ENCODE results near the gene ITGB4.
"Not testable (repeated sequence)": the region's sequence is repeated elsewhere in the genome, so short reads cannot be mapped to it uniquely, and the experiment has no call there.

Gene ITGB4

DNA sequence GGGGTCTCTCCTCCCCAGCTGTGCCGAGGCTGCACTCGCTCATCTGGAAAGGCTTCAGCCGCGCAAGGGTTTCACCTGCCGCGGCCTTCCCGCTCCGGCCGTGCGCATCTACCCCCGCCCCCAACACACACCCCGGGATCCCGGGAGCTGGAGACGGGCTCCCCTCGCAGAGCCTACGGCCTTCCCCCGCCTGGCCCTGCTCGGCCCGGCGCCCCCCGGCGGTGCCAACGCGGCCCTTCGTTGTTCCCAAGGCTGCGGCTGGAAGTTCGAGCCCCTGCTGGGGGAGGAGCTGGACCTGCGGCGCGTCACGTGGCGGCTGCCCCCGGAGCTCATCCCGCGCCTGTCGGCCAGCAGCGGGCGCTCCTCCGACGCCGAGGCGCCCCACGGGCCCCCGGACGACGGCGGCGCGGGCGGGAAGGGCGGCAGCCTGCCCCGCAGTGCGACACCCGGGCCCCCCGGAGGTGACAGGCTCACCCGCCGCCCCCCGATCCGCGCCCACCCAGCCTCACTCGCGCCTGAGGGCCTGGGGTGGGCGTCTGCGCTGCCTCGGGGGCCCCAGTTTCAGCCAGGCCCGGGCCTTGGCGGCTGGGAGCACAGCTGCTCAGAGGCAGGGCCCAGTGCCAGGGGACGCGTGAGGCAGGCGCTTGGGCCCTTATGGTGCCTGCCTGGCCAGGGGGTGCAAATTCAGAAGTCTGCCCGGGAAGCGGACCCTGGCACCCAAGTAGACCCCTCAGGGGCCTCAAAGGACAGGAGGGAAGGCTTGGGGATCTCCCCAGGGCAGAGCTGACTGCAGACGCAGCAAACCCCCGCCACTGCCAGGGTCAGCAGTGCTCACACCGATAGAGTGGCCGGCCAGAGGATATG, 32.5 kb downstream of the ITGB4 start:
- DNase-seq: peak; percentile 49 to 72

DNA sequence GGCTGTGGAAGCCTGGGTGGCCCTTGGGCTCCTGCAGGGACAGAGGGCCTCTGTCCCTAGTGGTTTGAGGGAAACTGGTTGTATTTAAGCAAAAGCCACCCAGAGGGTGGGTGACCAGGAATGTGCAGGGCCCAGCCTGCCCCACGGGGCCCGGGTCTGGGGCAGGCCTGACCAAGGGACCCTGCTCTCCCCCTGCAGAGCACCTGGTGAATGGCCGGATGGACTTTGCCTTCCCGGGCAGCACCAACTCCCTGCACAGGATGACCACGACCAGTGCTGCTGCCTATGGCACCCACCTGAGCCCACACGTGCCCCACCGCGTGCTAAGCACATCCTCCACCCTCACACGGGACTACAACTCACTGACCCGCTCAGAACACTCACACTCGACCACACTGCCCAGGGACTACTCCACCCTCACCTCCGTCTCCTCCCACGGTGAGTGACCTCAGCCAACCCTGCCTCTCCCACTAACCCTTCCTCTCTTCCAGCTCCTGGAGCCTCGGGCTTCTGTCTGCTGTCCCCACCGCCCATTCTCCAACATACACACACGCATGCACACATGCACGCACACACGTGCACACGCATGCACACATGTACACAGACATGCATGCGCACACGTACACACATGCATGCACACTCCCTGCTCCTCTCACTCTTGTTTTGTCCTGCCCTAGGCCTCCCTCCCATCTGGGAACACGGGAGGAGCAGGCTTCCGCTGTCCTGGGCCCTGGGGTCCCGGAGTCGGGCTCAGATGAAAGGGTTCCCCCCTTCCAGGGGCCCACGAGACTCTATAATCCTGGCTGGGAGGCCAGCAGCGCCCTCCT, 33.3 kb downstream of the ITGB4 start:
- DNase-seq: peak; percentile 43 to 75

DNA sequence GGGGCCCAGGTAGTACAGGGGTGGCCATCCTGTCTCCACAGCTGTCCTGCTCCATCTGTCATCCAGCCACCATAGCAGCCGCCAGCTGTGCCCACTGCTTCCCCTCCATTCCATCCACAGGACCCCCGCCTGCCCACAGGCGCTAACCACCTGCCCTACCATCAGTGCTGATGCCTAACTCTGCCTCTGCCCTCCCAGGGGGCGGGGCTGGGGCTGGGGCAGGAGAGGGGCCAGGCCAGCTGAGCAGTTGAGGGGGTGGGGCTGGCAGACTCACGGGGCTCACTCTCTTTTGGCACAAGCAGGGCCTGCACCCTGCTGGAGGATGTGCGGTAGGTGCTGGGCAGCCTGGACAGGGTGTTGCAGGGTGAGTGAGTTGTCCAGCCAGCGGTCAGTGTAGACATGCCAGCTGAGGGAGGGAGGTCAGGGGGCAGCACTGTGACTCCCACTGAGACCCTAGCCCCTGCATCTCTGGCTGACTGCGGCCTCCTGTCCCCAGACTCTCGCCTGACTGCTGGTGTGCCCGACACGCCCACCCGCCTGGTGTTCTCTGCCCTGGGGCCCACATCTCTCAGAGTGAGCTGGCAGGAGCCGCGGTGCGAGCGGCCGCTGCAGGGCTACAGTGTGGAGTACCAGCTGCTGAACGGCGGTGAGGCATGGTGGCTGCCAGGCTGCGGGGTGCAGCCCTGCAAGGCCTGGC, 34.1 kb downstream of the ITGB4 start:
- DNase-seq: peak in 1 of 2 donors; percentile 18

DNA sequence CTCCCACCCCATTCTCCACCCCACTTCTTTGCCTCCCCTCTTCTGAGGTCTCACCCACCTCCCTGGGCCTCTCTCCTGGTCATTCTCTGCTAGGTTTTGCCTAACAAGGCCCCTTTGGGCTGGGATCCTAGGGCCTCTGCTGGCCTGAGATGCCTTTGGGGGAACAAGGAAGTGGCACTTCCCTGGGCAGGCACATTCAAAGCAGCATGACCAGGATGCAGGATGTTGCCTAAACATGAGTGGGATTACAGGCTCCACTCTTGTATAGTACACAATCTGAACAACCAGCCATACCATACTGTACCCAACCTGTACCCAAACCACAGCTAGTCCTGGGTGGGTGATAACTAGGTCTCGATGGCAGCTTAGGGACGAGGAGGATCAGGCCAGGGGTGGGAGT, 34.7 kb downstream of the ITGB4 start:
- DNase-seq: peak; percentile 79 to 89

DNA sequence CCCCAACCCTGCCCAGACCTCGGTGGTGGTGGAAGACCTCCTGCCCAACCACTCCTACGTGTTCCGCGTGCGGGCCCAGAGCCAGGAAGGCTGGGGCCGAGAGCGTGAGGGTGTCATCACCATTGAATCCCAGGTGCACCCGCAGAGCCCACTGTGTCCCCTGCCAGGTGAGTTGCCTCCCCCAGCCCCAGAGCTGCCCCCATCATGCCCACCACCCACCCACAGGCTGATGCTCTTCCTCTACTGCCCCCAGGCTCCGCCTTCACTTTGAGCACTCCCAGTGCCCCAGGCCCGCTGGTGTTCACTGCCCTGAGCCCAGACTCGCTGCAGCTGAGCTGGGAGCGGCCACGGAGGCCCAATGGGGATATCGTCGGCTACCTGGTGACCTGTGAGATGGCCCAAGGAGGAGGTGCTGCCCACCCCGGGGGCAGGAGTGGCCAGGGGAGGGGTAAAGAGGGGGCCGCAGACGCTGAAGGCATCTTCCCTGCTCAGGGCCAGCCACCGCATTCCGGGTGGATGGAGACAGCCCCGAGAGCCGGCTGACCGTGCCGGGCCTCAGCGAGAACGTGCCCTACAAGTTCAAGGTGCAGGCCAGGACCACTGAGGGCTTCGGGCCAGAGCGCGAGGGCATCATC, 35.3 kb downstream of the ITGB4 start:
- DNase-seq: no peak

DNA sequence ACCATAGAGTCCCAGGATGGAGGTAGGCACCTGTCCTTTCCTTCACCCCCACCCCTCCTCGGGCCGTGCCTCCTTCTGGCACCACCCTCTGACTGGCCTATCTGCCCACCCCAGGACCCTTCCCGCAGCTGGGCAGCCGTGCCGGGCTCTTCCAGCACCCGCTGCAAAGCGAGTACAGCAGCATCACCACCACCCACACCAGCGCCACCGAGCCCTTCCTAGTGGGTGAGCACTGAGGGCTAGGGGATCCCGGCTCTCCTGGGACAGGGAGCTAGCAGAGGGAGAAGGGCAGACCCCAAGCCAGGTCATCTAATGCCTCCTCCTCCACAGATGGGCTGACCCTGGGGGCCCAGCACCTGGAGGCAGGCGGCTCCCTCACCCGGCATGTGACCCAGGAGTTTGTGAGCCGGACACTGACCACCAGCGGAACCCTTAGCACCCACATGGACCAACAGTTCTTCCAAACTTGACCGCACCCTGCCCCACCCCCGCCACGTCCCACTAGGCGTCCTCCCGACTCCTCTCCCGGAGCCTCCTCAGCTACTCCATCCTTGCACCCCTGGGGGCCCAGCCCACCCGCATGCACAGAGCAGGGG, 35.9 kb downstream of the ITGB4 start:
- no peak for DNase-seq

DNA sequence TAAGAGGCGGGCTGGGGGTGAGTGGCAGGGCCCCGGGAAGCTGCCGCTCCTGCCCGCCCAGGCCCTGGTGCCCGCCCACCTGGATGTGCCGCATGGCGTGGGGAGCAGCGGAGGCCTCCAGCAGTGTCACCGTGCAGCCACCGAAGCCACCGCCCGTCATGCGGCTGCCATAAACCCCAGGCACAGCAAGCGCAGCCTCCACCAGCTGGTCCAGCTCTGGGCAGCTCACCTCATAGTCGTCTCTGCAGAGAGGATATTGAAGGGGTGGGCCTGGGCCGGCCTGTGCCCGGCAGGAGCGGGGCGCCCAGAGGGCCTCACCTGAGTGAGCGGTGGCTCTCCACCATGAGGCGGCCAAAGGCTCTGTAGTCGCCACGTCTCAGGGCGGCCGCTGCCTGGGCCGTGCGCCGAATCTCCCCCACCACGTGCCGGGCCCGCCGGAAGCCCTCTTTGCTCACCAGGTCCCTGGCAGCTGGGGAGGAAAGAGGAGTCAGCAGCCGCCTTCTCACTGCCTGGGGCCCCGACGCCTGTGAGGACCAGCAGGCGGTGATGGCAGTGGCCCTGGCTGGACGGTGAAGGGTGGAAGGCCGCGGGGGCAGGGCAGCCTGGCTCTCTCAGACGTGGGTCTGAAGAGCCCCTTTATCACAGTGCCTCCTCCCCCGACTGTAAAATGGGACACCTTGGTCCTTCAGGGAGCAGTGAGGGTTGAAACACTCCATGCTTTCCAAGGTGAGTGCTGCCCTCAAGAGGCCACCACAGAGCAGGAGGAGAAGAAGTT, 37.1 kb downstream of the ITGB4 start:
- DNase-seq: no peak

DNA sequence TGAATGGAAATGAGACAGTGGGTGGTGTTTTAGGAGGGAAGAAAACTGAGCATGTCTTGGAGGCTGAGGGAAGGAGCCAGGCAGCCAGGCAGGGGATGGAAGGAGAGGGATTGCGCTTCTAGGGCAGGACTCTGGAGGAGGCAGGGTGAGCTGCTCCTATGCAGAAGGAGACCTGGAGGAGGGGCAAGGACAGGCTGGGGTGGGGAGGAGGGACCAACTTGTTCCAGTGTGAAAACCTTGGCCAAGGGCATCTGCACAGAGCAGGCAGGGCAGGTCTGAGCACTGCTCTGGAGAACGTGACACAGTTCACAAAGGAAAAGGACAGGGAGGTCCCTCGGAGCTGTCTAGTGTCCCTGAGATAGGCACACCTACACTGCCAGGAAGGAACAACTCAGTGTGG, 38.2 kb downstream of the ITGB4 start:
- DNase-seq: no peak

DNA sequence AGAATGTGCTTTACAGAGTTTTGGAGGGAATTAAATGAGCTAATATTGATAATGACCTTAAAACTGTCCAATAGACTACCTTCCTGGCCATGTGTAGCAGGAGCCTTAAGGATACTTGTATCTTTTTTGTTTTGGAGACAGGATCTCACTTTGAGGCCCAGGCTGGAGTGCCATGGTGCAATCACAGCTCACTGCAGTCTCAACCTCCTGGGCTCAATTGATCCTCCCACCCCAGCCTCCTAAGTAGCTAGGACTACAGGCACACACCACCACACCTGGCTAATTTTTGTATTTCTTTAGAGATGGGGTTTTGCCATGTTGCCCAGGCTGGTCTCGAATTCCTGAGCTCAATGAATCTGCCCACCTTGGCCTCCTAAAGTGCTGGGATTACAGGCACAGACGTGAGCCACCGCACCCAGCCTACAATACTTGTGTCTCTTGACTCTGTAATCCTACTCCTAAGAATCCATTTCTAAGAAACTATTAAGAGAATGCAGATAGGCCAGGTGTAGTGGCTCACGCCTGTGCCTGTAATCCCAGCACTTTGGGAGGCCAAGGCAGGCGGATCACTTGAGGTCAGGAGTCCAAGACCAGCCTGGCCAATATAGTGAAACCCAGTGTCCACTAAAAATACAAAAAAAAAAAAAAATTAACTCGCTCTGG, 38.9 kb downstream of the ITGB4 start:
- DNase-seq: not testable (repeated sequence)

DNA sequence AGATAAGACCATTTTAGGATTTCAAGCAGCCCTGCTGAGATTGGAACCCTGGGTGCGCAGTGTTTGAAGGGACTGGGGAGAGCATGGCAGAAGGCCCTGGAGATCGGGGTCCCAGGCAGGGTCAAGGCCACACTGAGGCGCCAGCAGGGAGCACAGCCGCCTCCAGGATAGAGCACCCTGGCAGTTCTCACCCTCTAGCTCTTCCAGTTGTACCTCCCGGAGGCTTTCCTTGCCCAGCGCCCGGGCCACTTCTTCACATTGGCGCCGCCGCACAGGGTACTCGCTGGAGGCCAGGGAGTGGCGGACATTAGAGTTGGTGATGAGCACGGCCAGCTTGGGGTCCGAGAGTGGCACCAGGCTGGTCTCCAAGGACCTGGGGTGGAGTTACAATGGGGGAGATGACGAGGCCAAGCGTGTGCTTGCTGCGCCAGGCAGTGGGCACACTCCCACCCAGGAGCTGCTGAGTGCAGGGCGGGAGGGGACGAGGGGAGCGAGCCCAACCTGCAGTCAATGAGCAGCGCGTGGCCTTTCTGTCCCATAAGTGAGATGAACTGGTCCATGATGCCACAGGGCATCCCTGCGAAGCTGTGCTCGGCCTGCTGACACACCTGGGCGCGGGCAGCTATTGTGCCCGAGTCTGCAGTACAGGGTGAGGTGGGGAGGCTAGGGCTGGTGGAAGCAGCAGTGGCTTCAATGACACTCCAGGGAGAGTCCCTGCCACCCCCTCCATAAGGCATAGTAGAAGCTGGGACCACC, 41.4 kb downstream of the ITGB4 start:
- no peak for DNase-seq

DNA sequence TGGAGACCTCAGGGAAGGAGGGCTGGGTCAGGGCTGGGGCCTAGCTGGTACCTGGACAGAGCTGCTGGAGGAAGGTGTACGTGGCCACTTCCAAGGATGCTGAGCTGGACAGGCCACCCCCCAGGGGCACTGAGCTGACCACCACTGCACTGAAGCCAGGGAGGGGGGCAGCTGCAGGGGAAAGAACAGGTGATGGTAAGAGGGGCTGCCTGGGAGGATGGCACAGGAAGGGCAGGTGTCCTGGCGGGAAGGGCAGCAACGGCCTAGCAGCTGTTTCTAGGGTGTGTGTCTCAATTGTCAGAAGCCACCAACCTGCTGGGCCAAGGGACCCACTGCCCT, 42.0 kb downstream of the ITGB4 start:
- no peak for DNase-seq

DNA sequence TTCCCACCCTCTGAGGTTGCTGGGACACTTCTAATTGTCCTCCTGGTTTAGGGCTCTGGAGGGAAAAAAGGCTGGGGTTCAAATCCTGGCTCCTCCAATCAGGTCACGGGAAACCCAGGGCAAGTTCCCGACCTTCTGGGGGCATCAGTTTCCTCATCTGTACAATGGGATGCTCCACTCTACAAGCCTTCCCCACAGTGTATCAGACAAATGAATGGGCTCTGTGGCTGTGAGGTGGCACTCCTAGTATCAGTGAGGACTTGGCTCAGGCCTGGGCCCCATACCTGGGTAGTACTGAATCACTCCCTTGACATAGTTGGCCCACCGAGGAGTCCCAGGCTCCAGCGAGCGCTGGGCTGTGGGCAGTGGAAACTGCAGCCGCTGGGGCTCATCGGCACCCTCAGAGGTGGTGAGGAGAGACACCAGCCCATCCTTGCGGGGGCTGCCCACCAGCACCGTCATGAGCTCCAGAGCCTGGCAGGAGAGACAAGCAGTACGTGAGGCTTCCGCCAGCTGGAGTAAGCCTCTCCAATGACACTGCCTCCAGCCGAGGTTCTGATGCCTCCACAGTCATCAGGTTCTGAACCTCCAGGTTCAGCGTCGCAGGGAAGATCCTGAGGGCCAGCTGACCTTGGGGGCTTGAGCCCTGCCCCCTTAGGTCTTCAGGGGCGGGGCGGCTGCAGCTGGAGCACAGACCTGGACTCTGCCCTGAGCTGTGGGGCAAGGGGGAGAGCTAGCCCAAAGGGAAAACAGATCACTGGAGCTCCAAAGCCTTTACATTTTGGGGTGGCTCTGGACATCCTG, 42.6 kb downstream of the ITGB4 start:
- no peak for DNase-seq

DNA sequence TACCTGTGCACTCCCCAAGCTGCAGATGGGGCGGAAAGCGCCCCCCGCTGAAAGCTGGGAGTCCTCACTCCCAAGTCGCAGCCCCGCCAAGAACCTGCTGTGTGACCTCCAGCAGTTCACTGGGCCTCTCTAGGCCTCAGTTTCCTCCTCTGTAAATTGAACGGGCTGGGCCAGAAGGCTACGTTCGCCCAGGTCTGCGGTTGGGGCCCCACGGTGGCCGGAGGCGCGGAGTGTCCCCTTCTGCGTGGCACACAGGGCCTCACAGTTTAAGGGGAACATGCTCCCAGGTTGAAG, 43.1 kb downstream of the ITGB4 start:
- no peak for DNase-seq

DNA sequence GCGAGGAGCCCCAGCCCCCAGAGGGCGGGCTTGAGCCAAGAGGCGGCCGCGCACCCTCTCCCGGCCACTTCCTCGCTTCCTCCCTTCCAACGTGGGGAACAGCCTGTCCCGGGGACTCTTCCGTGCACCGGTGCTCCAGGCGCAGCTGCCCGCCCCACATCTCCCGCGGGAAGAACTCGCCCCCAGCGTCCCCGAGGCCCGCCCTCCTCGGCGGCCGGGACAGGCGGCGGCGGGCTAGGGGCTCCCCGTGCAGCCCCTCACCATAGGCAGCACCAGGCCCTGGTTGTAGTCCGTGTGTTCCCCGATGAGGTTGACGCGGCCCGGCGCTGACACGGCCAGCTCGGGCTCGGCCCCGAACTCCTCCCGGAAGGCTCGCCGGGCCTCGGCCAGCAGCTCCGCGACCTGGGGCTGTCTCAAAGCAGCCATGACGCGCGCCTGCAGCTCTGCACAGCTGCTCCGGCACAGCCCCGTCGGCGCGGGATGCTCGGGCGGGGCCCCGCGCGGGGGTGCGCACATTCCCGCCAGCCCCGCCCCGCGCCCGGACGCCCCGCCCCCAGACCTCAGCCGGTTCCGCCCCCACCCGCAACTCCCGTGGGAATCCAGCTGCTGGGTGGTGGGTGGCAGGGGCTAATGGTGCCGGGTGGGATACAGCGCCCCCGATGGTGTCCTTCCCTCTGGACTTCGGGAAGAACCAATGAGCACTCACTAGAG, 43.6 kb downstream of the ITGB4 start, which contains the start of gene GALK1:
GALK1 (minus strand) TSS at position 482 of the 711 bp plus-strand sequence; CDS start at position 426, 56 bp downstream.
- DNase-seq: peak; percentile 76 to 82

DNA sequence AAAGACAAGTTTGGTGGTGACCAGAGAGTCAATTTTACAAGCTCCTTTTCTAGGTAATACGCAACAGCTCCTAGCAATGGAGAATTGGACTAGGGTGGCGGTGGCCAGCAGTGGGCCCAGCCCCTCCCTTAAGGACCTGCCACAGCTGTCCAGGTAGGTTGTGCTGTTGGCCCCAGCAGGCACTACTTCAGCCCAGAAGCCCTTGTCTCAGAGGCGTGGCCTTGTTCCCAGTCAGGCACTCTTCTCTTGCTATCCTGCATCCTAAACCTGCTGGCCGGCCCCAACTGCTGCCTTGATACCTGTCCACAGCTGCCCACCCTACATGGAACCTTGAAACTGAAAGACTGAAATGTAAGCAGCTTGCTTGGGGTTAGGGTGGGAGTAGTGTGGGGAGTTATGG, 44.7 kb downstream of the ITGB4 start:
- no peak for DNase-seq

DNA sequence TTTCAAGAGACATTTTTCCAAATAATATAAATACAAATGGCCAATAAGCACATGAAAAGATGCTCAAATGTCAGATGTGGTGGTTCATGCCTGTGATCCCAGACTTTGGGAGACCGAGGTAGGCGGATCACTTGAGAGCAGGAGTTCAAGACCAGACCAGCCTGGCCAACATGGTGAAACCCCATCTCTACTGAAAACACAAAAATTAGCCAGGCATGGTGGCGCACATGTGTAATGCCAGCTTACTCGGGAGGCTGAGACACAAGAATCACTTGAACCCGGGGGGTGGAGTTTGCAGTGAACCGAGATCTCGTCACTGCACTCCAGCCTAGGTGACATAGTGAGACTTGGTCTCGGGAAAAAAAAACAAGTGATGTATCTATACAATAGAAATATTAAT, 46.6 kb downstream of the ITGB4 start:
- no peak for DNase-seq

DNA sequence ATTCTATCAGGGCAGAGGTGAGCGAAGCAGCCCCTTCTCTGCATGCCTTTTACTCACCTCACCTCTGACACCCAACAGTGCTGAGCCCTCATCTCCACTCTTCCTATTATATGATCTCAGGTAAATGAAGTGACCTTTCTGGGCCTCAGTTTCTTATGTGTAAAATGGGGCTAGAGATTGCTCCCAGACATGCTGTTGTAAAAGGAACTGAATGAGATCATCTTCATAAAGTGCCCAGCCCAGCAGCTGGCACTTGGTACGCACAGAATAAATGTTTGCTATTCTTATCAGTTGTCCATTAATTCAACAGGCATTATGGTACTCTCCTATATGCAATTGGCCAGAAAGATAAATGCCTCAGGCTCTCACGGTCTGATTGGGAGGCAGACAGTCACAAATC, 48.3 kb downstream of the ITGB4 start:
- no peak for DNase-seq

DNA sequence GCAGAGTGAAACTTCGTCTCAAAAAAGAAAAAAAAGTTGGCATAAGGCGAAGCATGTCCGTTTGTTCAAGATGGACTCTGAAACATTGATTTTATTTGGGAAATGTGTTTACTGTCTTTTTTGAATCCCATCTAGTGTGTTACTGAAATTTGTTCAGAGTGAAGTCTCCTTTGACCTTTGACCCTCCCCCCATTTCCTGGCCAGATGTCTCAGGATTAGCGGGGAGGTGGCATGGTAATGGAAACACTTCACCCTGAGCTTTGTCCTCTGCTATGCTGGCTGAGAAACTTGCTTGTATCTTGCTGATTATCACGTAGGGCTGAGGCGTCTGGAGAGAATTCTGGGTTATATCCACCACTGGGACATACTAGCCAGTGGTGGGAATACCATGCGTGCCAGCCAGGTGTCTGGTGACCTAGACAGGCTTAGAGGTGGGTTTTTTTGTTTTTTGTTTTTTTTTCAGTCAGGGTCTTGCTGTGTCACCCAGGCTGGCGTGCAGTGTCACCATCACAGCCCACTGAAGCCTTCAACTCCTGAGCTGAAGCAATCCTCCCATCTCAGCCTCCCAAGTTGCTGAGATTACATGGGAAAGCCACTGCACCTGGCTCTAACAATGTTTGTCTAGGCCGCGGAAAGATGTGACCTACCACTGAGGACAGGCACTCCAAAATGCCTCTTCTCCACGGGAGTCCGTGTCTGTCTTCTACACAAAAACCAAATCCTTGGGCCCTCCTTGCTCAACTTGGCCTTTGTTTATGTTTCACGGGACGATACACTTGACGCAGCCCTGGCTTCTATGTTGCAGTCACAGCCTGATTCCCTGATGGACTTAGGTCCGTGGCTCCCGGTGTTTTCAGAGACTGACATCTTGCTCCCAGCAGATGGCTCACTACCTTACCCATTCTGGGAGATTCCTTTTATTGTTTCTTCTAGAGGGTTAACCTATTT, 50.3 kb downstream of the ITGB4 start:
- DNase-seq: no peak
